ENCODE results near the gene TENT4B.

The TENT4B gene

DNA sequence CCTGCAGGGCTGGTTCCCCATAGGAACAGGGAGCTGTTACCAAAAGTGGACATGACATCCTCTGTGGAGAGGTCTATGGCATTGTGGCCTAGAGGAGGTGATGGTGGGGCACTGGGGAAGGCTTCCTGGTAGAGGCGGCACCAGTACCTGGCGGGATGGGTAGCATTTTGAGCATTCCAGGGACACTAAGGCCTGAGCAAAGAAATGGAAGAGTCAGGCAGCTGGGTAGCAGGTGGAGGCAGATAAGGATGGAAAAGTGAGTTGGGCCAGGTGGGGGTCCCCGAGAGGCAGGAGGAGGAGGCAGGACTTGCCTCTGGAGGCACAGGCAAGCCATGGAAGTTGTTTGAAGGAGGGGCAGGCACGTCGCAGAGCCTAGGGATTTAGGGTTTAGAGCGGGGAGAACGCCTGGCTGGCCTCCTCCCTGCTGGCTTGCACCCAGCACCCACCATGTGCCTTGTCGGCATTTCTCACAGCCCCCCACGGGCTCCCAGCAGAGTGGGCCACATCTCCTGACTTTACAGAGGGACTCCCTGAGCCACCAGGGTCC is 108.1 kb downstream of the TENT4B start:
- Mint-ChIP-seq H3K9me3 (ENCODE audit: low read depth) (peaks cover 2% of the 10 kb centered on the region), H3K27me3 (no peaks in the 10 kb centered on the region), H3K36me3 (no peaks in the 10 kb centered on the region), H3K4me1 (ENCODE audit: low read depth) (peaks cover 49% of the 10 kb centered on the region), H3K27ac (no peak overlapping the region), H3K4me3 (no peak overlapping the region)

DNA sequence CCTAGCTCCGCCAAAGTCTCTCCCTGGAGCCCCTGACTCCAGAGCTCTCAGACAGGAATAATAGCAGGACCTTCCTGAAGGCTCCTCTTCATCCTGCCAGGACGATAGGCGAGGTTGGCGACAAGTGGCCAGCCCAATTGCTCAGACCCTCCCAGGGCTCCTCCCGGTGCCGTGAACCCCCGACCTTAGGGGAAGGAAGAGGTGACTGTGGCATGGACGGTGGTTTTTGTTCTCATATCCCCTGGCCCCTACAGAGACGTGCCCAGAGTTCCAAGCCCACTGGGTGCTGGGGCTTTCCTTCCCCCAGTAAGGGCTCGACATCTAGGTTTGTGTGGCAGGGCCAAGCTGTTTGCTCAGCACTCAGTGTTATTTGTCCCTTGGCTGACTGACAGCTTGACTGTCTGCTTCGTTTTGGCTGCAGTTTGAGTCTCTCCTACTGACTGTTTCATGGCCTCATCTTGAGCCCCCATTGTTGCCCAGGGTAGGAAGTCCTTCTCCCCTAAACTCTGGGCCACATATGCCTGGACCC is 108.7 kb downstream of the TENT4B start:
- peaks cover 49% of the 10 kb centered on the region for H3K4me1 Mint-ChIP-seq (ENCODE audit: low read depth)
- H3K27me3 Mint-ChIP-seq: no peaks in the 10 kb centered on the region
- peaks cover 2% of the 10 kb centered on the region for H3K9me3 Mint-ChIP-seq (ENCODE audit: low read depth)
- no peaks in the 10 kb centered on the region for H3K36me3 Mint-ChIP-seq
- H3K27ac Mint-ChIP-seq: peak overlapping the region; percentile 16
- no peak overlapping the region for H3K4me3 Mint-ChIP-seq

DNA sequence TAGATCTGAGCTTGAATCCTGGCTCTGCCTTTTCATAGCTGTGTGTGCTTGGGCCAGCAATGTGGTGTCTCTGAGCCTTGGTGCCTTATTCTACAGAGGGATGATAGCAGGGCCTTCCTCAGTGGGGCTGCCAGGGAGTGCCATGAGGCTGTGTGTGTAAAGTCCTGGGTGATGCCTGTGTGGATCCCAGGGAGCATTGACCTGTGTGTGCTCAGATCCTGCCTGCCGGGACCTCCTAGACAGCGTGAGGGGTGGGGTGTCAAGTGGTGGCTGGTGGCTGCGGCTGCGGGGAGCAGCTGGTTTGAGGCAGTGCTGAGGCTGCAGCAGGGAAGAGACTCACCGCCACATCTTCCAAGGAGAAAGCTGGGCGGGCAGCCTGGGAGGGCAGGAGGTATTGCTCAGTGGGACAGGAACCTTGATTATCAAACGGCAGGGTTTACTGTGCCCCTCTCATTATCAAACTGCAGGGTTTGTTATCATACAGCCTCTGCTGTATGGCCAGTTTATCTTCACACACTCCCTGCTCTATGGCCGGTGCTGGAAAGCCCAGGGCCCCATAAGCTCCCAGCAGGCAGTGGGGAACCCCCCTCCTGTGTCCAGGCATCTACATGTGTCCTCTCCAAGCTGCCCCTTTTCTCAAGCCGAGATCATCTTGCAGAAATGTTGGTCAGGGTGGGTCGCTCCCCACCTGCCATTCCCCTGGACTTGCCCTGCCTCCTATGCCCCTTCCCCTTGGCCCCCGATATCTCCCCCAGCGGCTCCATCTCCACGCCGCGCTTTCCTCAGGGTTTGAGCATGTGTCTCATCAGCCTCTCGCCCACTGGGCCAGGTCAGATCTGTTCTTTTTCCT is 110.2 kb downstream of the TENT4B start:
- Mint-ChIP-seq H3K27ac (peak overlapping the region; percentile 75), H3K27me3 (no peaks in the 10 kb centered on the region), H3K36me3 (peaks cover under 1% of the 10 kb centered on the region), H3K4me3 (peak overlapping the region; percentile 15), H3K9me3 (ENCODE audit: low read depth) (peaks cover 2% of the 10 kb centered on the region), H3K4me1 (ENCODE audit: low read depth) (peaks cover 60% of the 10 kb centered on the region)

DNA sequence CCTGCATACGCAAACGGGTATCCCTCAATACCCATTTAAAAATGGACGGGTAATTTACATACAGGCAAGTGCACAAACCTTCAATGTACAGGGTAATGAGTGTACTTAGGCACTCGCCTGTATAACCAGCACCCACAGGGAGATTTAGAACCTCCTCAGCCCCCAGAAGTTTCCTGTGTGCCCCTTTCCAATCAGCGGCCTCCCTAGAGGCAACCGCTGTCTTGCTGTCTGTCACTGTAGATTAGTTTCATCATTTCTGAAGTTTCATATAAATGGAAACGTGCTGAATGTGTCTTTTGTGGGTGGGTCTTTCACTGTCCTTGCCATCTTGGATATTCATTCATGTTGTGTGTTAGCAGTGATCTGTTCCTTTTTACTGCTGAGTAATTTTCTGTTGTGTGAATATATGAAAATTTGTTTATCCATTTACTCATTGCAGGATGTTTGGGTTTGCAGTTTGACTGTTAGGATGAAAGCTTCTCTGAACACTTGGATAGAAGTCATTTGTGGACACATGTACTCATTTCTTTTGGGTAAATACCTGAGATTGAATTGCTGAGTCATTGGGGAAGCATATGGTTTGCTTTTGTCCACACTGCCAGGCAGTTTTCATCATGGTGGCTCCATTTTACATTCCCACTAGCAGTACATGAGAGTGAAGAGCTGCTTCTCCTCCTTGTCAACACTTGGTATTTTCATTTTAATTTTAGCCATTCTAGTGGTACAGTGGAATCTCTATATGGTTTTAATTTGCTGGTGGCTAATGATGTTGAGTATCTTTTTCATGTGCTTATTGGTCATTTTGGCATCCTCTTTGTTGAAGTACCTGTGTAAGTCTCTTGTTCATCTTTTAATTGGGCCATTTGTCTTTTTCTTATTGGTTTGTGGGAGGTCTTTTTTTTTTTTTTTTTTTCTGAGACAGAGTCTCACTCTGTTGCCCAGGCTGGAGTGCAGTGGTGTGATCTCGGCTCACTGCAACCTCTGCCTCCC is 111.1 kb downstream of the TENT4B start:
- Mint-ChIP-seq H3K27ac (peak overlapping the region; percentile 75), H3K27me3 (no peaks in the 10 kb centered on the region), H3K9me3 (ENCODE audit: low read depth) (peaks cover 2% of the 10 kb centered on the region), H3K4me3 (peak overlapping the region; percentile 51), H3K4me1 (ENCODE audit: low read depth) (peaks cover 65% of the 10 kb centered on the region), H3K36me3 (peaks cover 3% of the 10 kb centered on the region)

DNA sequence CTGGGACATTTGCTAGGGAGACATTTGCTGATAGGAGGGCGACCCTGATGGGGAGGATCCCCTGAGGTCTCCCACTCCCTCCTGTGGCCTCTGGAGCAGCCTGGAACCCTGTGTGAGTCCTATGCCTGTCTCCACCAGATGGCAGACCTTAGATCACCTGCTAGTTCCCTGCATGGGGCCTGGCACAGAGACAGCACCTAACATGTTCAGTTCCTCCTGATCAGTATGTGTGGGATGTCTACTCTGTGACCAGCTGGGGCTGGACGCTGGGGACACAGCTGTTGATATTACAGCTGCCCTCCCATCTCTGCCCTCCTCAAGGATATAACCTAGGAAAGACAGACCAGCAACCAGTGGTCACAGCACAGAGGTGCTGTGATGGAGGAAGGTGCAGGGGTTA is 112.2 kb downstream of the TENT4B start:
- Mint-ChIP-seq H3K4me1 (ENCODE audit: low read depth) (peaks cover 66% of the 10 kb centered on the region), H3K27me3 (no peaks in the 10 kb centered on the region), H3K4me3 (peak overlapping the region; percentile 96), H3K9me3 (ENCODE audit: low read depth) (peaks cover 2% of the 10 kb centered on the region), H3K27ac (peak overlapping the region; percentile 86), H3K36me3 (peaks cover 3% of the 10 kb centered on the region)

DNA sequence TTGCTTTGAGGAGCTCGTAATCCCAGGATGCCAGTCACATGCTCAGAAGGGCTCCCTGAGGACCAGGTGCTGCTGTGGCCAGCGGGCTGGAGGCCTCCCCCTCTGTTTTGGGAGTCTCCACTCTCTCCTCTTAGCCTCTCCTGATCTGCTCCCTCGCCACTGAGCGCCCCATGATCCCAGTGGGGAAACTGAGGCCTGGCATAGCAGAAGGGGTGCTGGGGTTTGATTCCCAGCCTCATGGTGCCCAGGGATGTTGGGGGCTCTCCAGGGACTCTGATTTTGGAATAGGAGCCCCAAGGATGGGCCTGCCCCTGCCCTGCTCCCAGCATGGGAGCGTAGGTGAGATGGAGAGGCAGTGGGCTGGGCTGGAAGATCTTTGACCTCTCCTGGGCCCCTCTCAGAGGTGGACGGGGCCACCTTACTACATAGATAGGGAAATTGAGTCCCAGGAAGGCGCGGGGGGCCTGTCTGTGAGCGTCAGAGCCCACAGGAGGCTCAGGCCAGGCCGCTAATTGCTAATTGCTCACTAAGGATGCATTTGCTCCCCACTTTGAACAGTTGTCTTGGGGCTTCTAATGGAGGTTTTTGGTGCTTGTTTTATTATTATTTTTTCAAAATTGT is 112.7 kb downstream of the TENT4B start:
- Mint-ChIP-seq H3K36me3 (peaks cover 3% of the 10 kb centered on the region), H3K4me3 (peak overlapping the region; percentile 96), H3K27ac (peak overlapping the region; percentile 98), H3K27me3 (no peaks in the 10 kb centered on the region), H3K4me1 (ENCODE audit: low read depth) (peaks cover 71% of the 10 kb centered on the region), H3K9me3 (ENCODE audit: low read depth) (peaks cover 2% of the 10 kb centered on the region)

DNA sequence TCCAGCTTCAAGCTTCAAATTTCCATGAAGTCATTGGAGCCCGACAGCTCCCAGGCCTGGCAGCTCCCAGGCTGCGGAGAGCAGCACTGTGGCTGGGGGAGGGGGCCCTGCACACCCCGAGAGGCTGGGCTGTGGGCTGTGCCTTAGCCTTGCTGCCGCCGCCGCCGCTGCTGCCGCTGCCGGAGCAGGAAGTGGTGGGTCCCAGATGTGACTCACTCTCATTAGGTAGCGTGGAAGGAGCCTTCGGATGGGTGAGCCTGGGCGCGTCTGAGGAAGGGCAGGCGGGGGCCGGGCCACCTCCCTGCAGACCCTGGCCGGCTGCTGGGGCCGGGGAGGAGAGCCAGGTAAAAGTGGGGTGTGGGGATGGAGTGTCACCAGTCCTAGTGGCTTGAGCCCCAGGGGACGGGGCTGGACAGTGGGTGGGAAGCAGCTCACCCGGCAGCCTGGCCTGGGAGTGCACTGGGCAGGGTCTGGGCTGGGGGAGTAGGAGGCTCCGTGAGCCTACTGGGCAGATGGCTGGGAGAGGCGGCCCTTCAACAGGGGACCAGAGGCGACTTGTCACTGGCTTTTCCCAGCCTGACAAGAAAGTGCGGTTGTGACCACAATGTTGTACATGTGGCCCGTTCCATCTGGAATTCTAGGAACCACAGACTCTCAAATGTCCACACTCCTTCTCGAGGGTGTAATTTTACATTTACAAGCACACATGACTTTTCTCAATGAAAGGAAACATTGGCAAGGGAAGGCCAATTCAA is 113.4 kb downstream of the TENT4B start, which contains the start of gene ADCY7:
Gene ADCY7 (plus strand): TSS at position 215 of the 755 bp plus-strand sequence. CDS start 21,629 bp downstream, outside the sequence.
- peaks cover 76% of the 10 kb centered on the region for H3K4me1 Mint-ChIP-seq (ENCODE audit: low read depth)
- H3K9me3 Mint-ChIP-seq (ENCODE audit: low read depth): peaks cover 2% of the 10 kb centered on the region
- H3K36me3 Mint-ChIP-seq: peaks cover 3% of the 10 kb centered on the region
- peak within 1 kb of the TSS; percentile 96 for H3K4me3 Mint-ChIP-seq
- no peaks in the 10 kb centered on the region for H3K27me3 Mint-ChIP-seq
- peak within 1 kb of the TSS; percentile 98 for H3K27ac Mint-ChIP-seq

DNA sequence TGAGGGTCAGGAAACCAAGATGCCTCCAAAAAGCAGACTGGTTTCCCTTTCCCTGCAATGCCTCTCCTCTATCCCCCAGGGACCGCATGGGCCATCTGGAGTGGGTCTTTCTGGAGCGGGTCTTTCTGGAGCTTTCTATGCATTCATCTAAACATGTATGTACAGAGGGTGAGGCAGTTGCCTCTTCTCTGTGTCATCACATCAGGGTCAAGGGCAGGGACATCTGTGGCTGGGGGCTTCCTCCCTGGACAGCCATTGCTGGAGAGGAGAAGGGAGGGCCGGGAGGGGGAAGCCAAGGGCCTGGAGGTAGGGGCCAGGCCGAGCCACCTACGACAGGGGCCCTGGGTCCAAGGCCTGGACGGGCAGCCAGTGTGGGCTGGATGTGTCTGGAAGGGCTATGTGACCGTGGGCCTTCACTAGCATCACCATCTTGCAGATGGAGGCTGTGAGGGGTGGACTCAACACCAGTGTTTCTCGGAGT is 114.1 kb downstream of the TENT4B start:
- peaks cover 2% of the 10 kb centered on the region for H3K9me3 Mint-ChIP-seq (ENCODE audit: low read depth)
- H3K4me1 Mint-ChIP-seq (ENCODE audit: low read depth): peaks cover 82% of the 10 kb centered on the region
- H3K4me3 Mint-ChIP-seq: peak overlapping the region; percentile 96

DNA sequence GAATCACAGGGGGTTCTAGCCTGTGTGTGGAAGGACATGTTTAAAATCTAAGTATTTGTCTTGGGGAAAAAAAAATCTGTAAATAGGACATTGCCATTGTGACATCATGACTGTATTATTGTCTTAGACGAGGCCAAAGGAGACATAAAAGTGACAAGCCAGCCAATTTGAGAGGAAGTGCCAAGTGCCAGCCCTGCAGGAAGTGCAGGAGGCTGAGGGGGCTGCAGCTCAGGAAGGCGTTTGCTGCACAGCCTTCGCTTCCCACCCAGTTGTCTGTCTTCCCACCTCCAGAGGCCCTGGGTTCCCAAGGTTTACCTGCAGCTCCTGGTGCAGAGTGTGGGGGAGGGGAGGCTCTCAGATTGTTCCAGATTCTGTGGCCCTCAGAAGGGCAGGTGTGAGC is 114.5 kb downstream of the TENT4B start:
- Mint-ChIP-seq H3K27ac (peak overlapping the region; percentile 98), H3K9me3 (ENCODE audit: low read depth) (peaks cover 2% of the 10 kb centered on the region), H3K4me3 (peak overlapping the region; percentile 96), H3K36me3 (peaks cover 3% of the 10 kb centered on the region), H3K4me1 (ENCODE audit: low read depth) (peaks cover 85% of the 10 kb centered on the region), H3K27me3 (no peaks in the 10 kb centered on the region)

More for the DNA sequence above, 114.1 kb downstream of the TENT4B start:
- peaks cover 3% of the 10 kb centered on the region for H3K36me3 Mint-ChIP-seq
- peak overlapping the region; percentile 98 for H3K27ac Mint-ChIP-seq
- H3K27me3 Mint-ChIP-seq: no peaks in the 10 kb centered on the region

DNA sequence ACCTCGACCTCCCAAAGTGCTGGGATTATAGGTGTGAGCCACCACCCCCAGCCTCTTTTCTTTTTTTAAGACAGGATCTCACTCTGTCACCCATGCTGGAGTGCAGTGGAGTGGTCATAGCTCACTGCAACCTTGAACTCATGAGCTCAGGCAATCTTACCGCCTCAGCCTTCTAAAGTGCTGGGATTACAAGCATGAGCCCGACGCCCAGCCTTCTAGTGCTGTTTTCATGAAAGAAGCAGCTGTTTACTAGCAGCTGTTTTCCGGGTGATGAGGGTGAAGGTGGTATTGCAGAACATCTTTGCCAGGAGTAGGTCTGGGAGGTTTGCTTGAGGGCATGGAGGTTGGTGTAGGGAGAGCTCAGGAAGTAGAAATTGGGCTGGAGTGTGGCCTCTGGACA is 115.2 kb downstream of the TENT4B start:
- no peaks in the 10 kb centered on the region for H3K27me3 Mint-ChIP-seq
- peak overlapping the region; percentile 93 for H3K27ac Mint-ChIP-seq
- H3K36me3 Mint-ChIP-seq: peaks cover 3% of the 10 kb centered on the region
- H3K9me3 Mint-ChIP-seq (ENCODE audit: low read depth): peaks cover 2% of the 10 kb centered on the region
- peak overlapping the region; percentile 96 for H3K4me3 Mint-ChIP-seq
- peaks cover 86% of the 10 kb centered on the region for H3K4me1 Mint-ChIP-seq (ENCODE audit: low read depth)

DNA sequence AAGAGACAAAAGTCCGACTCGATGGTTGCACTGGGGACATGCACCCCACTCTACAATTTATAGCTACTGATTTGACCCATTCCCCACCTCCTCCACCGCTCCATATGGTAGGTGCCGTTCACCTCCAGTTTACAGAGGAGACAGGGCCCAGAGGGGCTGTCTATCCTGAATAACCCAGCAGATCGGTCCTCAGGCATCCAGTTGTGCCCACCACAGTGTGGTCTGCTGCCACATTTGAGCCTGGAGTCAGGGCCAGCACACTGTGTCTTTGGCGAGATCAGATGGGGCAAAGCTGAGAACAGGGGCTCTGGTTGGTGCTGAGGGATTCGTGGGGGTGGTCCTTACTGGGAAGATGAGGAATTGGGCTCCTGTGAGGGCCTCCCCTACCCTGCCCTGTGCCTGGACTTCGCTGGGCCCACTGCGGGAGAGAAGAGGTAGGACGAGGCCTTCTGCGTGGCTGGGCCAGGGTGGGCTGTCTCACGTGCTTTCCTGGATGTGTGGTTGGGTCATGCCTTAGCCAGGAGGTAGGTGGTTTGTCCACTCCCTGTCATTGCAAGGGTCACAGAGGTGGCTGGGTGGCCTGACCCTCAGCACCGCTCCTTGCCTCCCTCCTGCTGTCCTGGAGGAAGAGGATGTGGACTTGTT is 116.1 kb downstream of the TENT4B start:
- H3K27ac Mint-ChIP-seq: peak overlapping the region; percentile 93
- no peaks in the 10 kb centered on the region for H3K27me3 Mint-ChIP-seq
- H3K36me3 Mint-ChIP-seq: peaks cover 3% of the 10 kb centered on the region
- H3K4me3 Mint-ChIP-seq: peak overlapping the region; percentile 70
- peaks cover 2% of the 10 kb centered on the region for H3K9me3 Mint-ChIP-seq (ENCODE audit: low read depth)
- peaks cover 87% of the 10 kb centered on the region for H3K4me1 Mint-ChIP-seq (ENCODE audit: low read depth)

DNA sequence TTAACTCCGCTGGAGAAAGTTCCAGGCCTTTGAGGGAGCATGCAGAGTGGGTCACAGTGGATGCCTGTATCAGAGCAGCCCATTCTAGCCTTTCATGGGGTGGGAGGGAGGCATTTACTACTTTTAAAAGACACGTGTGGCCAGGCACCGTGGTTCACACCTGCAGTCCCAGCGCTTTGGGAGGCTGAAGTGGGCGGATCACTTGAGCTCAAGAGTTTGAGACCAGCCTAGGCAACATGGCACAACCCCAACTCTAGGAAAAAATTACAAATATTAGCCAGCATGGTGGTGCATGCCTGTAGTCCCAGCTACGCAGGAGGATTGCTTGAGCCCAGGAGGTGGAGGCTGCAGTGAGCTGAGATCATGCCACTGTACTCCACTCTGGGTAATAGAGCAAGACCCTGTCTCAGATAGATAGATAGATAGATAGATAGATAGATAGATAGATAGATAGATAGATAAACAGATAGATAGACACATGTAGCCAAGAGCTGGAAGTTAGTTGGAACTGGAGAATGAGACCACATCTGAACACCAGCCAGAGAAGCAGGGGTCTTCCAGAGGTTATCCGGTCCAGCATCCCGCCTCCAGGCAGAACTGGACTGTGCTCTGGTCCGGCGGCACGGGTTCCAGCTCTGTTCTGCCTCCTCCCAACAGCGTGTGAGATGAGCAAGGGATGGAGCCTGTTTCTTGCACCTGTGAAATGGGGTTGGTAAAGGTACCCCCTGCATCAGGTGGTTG is 116.8 kb downstream of the TENT4B start:
- Mint-ChIP-seq H3K27me3 (no peaks in the 10 kb centered on the region), H3K4me3 (peak overlapping the region; percentile 70), H3K36me3 (peaks cover 3% of the 10 kb centered on the region), H3K4me1 (ENCODE audit: low read depth) (peaks cover 88% of the 10 kb centered on the region), H3K27ac (peak overlapping the region; percentile 93), H3K9me3 (ENCODE audit: low read depth) (no peaks in the 10 kb centered on the region)

Measured in activated naive CD8-positive, alpha-beta T cell (primary cell).